ENCODE measurements around the gene ZNF230. TPM values are rescaled to one million over a fixed set of nuclear protein-coding genes. Genes with fewer than 3 reads are reported as not detected.
A peak's percentile ranks its signal among the peaks of the same experiment; 100 is the strongest.

Gene ZNF230
- total and polyA plus RNA-seq, 9 of the 15 experiments (the other 6 are each of a cell fraction or from before 2014, with no cell fraction given) = 1.3 to 4.0 (median 2.2) TPM

GRCh38 chr19:43983912-43984686 is 18.7 kb upstream of the ZNF230 start, which contains the start of gene ZNF155 (continued):
- TF ChIP-seq MLLT1 (IDR thresholded peaks at IDR 0.05) = no peak
- TF ChIP-seq NONO (IDR thresholded peaks at IDR 0.05; ENCODE audit: low read depth in 2 of 2, low read length in 1 of 2) = no peak
- no peak for TF ChIP-seq ZNF79 (CRISPR knock-in tag; IDR thresholded peaks at IDR 0.05; ENCODE audit: low read depth)
- no peak for TF ChIP-seq ZNF76 (CRISPR knock-in tag; IDR thresholded peaks at IDR 0.05; ENCODE audit: borderline replicate concordance)
- TF ChIP-seq MEIS2 (IDR thresholded peaks at IDR 0.05; ENCODE audit: partially characterized antibody) = no peak
- no peak for TF ChIP-seq ZNF512 (tag; IDR thresholded peaks at IDR 0.05)
- no peak for TF ChIP-seq MITF (IDR thresholded peaks at IDR 0.05)
- TF ChIP-seq JUND (IDR thresholded peaks at IDR 0.05; ENCODE audit: borderline replicate concordance, low read depth, low read length) = peak; percentile 22; the same call in 1 of the 2 replicates
- TF ChIP-seq JUND (tag; IDR thresholded peaks at IDR 0.05; ENCODE audit: borderline replicate concordance, low read depth, low read length) = no peak
- TF ChIP-seq ZBTB9 (CRISPR knock-in tag; IDR thresholded peaks at IDR 0.05) = no peak
- no peak for TF ChIP-seq USF1 (CRISPR knock-in tag; IDR thresholded peaks at IDR 0.05)

All from K562 (cell line).